Umbilical cord (tissue), 2 donors: Measurements from ENCODE around the gene PPP1R12B. TPM values are rescaled to one million over a fixed set of nuclear protein-coding genes. Genes with fewer than 3 reads are reported as not detected.
"Not testable (repeated sequence)": the region's sequence is repeated elsewhere in the genome, so short reads cannot be mapped to it uniquely, and the experiment has no call there.

ENCODE experiments used
- DNase-seq: peaks from one replicate; pipeline ENCODE4 v3.0.0-alpha.2; 2015; ENCODE audit warnings: low spot score
- total RNA-seq: library from RNA; depleted of rRNA; stranded (reverse); fragments of >200 nt; gene quantifications from one replicate; pipeline ENCODE4 v1.2.3, GENCODE V29; 2014; ENCODE audit warnings: low replicate concordance; ENCODE audit not compliant: insufficient read depth

The PPP1R12B gene
- total RNA-seq, 1 donor from 2014 or later: 472 TPM

GRCh38 chr1:202349206-202349928, 868 bp downstream of the PPP1R12B start:
- peak; percentile 44 for DNase-seq

DNA sequence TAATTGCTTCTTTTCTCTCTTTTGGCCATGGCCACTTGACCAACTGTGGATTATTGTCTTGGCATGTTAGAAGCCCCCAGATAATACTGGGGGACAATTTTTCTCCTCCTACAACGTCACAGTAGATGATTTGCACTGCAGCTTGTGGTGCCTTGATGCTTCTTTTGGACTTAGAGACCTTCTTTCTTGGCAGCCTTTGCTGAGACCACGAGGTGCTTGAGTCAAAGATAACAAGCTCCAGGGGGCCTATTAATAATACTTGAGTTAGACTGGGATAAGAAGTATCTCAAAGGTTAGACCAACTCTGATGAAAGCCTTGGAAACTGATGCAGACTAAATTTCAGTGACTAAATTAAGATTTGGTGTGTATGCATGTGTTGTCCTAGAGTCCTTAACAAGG, 3.2 kb downstream of the PPP1R12B start:
- no peak for DNase-seq

DNA sequence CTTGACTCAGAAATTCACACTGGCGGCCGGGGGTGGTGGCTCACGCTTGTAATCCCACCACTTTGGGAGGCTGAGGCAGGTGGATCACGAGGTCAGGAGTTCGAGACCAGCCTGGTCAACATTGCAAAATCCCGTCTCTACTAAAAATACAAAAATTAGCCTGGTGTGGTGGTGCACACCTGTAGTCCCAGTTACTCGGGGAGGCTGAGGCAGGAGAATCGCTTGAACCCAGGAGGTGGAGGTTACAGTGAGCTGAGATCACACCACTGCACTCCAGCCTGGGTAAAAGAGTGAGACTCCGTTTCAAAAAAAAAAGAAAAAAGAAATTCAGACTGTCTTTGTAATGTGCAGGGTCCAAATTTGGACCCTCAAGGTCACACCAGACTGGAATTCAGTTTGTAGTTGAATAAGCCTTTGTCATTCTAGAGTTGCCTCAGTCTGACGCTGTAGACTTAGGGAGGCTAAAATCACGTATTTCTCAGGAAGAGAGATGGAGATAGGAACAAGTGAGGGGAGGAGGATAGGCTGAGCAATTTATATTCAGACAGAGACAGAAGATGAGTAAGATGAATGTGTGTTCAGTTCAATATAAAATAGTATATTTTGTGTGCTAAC, 4.2 kb downstream of the PPP1R12B start:
- DNase-seq: not testable (repeated sequence)

DNA sequence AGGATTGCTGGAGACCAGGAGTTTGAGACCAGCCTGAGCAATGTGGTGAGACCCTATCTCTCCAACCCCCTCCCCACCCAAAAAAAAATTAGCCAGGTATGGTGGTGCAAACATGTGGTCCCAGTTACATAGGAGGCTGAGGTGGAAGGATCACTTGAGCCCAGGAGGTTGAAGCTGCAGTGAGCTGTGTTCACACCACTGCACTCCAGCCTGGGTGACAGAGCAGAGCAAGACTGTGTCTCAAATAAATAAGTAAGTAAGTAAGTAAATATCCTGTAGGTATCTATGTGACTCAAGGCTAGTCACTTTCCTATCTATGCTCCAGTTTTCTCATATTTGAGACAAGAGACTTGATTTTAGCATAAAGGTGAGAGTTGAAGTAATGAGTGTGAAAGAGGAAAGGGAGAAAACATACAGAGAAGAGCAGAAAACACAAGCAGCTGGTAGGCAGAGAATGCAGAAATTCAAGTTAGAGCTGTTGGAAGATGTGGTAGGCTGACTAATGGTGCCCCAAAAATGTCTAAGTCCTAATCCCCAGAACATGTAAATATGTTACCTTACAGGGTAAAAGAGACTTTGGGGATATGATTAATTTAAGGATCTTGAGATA, 7.5 kb downstream of the PPP1R12B start:
- peak; percentile 36 for DNase-seq

DNA sequence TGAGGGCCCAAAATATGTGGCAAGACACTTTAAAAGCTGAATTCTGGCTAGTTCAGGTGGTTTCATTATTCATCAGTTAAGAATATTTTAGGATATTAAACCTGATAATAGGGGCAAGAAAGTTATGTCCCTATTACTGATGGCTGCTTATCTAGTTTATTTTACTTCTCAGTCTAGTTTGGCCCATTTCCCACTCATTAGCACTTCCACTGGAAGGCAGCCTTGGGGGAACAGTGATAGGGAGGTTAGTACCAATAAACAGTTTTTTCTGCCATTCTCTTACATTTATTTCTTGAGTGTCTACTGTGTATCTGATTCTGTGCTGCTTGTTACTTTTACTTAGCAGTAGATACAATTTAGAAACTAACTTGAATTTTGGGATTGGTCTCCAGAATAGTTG, 9.0 kb downstream of the PPP1R12B start:
- DNase-seq: no peak

DNA sequence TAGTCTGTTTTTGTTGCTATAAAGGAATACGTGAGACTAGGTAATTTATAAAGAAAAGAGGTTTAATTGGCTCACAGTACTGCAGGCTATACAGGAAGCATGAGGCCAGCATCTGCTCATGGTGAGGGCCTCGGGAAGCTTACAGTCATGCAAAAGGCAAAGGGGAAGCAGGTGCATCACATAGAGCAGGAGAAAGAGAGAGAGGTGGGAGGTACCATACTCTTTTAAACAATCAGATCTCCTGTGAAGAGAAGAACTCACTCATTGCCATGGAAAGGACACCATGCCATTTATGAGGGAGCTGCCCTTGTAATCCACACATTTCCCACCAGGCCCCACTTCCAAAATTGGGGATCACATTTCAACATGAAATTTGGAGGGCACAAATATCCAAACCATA, 12.7 kb downstream of the PPP1R12B start:
- no peak for DNase-seq

- no peak for DNase-seq
Observed at GRCh38 chr1:202361701-202362100, 13.2 kb downstream of the PPP1R12B start.

DNA sequence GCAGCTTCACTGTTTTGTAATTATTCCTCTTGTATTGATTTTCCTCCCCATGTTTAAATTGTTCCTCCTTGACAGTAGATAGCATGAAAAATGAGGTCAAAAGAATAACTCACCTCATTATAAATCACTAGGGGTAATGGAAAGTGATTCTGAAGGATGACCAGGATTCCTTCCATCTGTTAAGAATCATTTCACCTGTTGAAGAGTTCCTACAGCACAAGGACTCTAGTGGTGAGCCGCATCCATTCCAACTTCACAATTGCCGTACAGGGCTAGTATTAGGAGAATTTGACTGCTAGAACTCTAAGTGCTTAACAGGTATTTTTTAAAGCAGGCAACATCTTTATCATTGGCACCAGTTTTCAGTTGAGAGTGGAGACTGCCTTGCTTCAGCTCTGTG, 13.7 kb downstream of the PPP1R12B start:
- DNase-seq: no peak

- DNase-seq: no peak
Observed at GRCh38 chr1:202365092-202365815, 16.8 kb downstream of the PPP1R12B start.

- DNase-seq: peak; percentile 52
Observed at GRCh38 chr1:202367271-202367670, 18.8 kb downstream of the PPP1R12B start.

- not testable (repeated sequence) for DNase-seq
Observed at GRCh38 chr1:202370906-202371305, 22.4 kb downstream of the PPP1R12B start.

DNA sequence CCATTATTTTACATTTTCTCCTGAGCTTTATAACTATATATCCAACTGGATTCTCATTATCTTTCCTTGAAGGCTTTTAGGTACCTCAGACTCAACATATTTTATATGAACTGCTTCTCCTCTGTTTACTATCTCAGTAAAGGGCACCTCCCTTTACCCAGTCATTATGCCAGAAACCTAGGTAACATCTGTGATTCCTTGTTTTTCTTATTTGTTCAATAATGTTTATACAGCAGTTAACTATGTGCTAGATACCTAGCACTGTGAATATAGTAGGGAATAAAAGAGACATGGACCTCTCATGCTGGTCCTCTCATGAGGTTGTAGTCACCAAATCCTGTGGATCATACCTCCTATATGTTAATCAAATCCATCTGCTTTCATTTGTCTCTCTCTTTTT, 25.6 kb downstream of the PPP1R12B start:
- no peak for DNase-seq

DNA sequence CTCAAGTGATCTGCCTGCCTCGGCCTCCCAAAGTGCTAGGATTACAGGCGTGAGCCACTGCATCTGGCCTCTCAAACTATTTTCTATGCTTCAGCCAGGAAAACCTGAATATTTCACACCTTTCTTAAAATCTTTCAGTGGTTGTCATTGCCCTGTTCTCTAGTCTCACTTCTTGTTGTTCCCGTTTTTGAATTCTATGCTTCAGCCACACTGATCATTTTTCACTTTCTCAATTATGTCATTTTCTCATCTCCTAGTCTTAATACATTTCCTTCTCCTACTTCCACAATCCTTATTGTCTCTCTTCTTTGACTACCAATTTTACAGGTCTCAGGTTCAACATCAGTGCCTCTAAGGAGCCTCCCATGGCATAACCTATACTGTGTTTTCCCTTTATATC, 26.7 kb downstream of the PPP1R12B start:
- not testable (repeated sequence) for DNase-seq

- no peak for DNase-seq
Observed at GRCh38 chr1:202376247-202376646, 27.7 kb downstream of the PPP1R12B start.

DNA sequence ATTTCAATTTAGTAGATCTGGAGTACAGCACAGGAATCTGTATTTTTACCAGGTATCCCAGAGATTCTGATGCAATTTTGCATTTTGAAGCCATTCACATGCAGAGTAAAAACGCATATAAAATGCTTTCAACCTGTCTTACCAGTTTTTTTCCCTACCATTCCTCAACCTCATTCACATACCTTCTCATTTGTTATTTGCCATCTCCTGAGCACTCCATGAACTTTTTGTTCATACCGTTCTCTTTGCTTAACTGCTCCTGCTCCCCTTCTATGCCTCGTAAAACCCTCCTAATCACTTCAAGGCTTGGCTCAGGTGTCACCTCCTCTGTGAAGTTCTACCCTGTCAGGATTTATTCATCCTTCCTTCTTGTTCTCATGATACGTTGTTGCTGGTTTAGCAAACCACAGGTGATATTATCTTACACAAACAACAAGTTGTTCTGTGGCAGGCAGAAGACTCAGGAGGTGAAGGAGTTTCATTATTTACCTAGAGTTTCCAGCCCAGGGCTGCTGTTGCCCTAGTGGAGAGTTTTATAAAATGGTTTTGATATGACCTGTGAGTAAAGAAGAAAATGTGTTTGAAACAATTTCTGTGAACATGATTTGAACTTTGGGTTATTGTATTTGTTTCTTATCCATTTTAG, 31.5 kb downstream of the PPP1R12B start:
- peak; percentile 21 for DNase-seq

GRCh38 chr1:202380535-202380934, 32.0 kb downstream of the PPP1R12B start:
- DNase-seq: peak; percentile 6

- DNase-seq: not testable (repeated sequence)
Observed at GRCh38 chr1:202381867-202382266, 33.4 kb downstream of the PPP1R12B start.

DNA sequence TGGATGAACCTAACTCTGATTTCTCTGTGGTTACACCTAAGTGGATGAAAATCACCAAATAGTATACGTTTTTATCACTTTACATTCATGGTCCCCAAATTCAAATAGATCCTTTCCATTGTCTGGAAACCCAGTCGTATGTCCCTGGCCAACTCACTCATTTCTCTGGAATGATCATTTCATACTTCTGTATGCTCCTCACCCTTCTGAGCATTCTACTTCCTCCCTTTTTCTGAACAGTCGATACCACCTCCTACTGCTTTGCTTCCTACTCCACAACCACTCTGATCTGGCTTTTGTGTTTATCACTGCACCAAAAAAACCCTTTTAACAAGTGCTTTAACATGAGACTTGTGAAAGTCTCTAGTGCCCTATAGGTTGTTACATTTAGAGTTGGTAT, 47.3 kb downstream of the PPP1R12B start:
- not testable (repeated sequence) for DNase-seq

DNA sequence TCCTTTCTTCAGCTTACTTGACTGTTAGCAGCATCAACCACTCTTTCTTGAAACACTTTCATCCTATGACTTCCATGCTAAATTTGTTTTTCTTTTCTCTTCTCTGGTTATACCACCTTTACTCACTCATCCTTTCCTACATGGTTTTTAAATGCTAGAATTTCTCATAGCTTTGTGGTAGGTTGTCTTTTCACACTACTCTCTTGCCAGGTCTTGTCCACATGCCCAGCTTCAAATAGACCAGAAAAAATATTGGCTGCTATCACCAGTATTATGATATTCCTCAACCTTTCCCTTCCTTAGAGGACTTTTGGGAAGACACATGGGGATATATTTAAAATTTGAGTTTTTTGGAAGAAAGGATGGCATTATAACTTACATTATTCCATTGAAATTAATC, 48.8 kb downstream of the PPP1R12B start:
- no peak for DNase-seq

GRCh38 chr1:202398439-202398838, 49.9 kb downstream of the PPP1R12B start:
- not testable (repeated sequence) for DNase-seq

GRCh38 chr1:202401771-202402170, 53.3 kb downstream of the PPP1R12B start:
- not testable (repeated sequence) for DNase-seq

- DNase-seq: not testable (repeated sequence)
Observed at GRCh38 chr1:202403381-202403780, 54.9 kb downstream of the PPP1R12B start.
